NCI-H2196 treated with DMSO at 0.1 percent for 48 hours (cell line): Measurements from ENCODE around the gene SOX30.
"Not testable (repeated sequence)": the region's sequence is repeated elsewhere in the genome, so short reads cannot be mapped to it uniquely, and the experiment has no call there.

Experiments
- DNase-seq: peaks from one replicate; lab custom pipeline; 2025; ENCODE audit not compliant: unreplicated experiment; lab: John Stamatoyannopoulos, UW

Gene SOX30

GRCh38 chr5:157652377-157652692 is at the start of gene SOX30:
SOX30 (minus strand) TSS chr5:157652438; CDS start chr5:157652078, 360 bp downstream.
- no peak for DNase-seq

DNA sequence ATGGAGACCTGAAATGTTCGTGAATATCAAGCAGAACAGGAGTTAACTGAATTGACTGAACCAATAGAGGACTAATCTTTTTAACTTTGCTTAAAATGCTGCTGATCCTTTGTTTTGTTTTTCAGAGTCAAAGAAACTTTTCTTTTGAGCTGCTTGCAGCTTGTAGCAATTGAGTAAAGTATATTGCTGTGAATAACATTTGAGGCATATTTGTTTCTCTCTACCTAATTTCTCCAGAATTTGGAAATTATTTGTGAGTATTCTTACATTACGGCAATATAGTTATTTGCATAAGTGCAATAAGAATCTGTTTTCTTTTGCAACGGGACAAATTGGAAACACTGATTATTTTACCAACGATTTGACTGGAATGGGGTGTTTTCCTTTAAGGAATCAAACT is 46.4 kb upstream of the SOX30 start:
- DNase-seq = not testable (repeated sequence)

DNA sequence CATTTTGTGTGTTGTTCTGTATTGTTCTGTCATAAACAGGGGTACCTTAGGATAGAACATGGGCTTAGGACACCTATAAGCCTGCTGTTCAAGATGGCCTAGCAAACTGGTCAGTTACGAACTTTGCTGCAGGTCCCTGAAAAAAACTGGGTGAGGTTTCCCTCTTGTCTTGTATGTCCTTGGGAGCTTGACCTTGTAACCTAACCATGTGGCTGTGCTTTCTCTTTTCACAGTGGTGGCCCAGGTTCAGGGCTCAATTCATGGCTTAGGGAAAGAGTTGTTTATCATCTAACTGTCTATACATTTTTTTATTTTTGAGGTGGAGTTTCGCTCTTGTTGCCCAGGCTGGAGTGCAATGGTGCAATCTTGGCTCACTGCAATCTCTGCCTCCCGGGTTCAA is 43.9 kb upstream of the SOX30 start:
- DNase-seq = not testable (repeated sequence)

DNA sequence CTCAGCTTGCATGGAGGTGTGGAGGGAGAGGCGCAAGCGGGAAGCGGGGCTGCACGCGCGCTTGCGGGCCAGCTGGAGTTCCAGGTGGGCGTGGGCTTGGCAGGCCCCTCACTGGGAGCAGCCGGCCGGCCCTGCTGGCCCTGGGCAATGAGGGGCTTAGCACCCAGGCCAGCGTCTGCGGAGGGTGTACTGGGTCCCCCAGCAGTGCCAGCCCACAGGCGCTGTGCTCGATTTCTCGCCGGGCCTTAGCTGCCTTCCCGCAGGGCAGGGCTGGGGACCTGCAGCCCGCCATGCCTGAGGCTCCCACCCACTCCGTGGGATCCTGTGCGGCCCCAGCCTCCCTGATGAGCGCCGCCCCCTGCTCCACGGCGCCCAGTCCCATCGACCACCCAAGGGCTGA is 41.6 kb upstream of the SOX30 start:
- not testable (repeated sequence) for DNase-seq

DNA sequence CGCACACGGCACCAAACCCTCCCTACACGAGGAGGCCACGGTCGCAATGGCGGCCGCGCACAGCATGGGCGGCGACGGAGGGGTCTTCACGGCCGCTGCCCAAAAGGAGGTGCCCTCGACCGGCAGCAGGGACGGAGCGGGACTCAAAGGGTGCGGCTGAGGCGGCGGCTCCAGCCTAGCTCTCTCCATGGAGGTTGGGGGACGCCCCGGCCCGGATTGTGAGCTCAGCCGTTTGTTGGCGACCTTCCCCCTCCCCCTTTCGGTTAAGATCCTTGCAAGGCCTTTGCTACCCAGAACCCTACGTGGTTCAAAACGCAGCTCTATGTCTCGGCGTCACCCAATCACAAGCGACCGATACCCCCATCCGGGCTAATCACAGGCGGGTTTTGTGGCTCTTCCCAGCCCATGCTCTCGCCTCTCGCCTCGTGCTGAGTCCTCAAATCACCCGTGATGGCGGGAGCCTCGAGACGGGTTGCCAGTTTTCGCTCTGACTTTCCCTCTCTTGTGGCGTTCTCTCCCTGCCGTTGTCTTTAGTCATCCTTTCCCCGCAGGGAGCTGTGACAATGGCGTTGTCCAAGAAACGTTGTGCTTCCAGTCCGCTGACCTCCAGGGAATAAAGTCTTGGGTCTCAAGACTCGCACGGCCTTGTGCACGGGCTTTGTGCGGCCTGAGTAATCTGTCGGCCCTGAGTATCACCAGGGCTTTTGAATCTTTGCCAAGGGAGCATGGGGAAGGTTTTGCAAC is 38.6 kb upstream of the SOX30 start:
- no peak for DNase-seq

DNA sequence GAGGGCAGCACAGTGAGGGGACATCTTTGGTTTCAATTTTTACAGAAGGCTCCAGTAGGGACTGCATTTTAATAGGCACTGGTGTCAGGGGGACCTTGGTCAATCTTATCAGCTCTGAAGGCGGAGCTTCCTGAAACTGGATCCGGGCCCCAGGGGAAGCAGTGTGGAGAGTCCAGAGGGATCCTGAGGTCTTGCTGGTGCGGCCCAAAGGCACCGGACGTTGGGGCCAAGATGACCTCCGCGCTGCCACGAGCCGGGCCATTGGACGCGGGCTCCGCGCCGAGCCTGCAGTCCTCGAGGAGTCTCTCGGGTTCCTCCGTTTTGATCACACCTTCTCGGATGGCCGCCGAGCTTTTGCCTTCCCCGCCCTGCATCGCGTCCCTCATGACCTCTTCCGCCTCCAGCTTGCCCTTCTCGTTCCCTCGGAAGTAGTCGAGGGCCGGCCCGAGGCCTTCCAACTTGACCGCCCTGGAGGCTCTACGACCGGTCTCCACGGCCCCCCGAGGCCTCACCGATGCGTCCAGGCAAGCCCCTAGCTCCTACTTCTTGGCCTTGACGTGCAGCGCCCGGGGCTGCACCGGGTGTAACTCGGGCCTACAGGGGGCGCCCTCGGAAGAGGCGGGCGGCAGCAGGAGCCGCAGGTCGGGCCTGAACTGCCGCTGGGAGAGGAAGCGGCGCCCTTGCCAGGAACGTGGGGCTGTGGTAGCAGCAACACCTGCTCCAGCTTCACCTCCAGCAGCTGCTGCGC is 37.9 kb upstream of the SOX30 start:
- no peak for DNase-seq

- DNase-seq = no peak
Observed at GRCh38 chr5:157687198-157687554, 34.9 kb upstream of the SOX30 start.

DNA sequence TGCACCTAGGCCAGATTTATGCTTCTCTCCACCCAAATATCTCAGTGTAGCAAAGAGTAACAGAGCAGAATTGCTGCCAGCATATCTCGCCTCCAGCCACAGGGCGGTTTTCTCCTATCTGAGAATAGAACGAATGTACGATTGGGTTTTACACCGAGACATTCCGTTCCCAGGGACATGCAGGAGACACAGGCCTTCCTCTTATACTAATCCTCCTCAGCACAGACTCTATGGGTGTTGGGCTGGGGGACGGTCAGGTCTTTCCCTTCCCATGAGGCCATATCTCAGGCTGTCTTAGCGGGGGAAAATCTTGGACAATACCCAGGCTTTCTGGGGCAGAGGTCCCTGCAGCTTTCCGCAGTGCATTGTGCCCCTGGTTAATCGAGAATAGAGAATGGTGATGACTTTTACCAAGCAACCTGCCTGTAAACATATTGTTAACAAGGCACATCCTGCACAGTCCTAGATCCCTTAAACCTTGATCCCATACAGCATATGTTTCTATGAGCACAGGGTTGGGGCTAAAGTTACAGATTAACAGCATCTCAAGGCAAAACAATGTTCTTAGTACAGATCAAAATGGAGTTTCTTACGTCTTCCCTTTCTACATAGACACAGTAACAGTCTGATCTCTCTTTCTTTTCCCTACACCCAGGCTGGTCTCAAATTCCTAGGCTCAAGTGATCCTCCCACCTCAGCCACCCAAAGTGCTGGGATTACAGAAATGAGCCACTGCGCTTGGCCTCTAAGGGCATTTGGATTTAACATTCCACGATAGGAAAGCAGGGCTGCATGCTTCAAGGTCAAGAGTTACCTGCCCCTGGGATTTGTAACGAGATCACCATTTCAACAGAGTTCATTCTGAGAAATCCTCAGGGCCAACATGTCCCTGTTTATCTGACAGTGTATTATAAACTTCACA is 34.3 kb upstream of the SOX30 start:
- DNase-seq = not testable (repeated sequence)

DNA sequence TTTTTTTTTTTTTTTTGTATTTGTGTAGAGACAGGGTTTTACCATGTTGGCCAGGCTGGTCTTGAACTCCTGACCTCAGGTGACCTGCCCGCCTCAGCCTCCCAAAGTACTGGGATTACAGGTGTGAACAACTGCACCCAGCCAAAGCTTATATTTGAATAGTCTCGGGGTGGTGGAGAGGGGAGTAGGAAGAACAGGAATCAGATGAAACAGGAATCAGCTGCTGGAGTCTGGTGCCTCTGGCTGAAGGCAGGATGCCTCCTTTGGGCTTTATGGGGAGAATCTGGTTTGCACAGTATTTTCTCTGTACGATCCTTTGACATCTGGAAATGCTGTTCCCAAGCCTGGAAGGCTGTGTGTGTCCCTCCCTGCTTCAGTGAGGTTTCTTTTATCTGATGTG is 30.0 kb upstream of the SOX30 start:
- DNase-seq = no peak

DNA sequence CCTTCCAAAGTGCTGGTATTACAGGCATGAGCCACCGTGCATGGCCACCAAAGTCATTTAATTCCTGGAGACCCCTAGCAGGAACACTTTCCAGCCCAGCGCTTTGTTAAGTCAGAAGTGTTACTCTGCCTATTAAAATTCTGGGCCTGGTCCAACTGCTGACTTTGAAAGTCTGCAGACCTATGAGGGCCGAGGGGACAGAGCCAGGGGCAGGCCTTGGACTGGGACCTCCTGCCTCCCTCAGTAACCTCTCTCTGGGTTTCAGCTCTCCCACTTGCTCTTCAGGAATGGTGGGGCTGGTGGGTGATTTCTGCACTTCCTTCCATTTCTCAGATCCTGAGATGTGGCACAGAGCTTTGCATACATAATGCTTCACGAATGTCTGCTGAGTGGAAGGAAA is 28.8 kb upstream of the SOX30 start:
- DNase-seq = no peak

DNA sequence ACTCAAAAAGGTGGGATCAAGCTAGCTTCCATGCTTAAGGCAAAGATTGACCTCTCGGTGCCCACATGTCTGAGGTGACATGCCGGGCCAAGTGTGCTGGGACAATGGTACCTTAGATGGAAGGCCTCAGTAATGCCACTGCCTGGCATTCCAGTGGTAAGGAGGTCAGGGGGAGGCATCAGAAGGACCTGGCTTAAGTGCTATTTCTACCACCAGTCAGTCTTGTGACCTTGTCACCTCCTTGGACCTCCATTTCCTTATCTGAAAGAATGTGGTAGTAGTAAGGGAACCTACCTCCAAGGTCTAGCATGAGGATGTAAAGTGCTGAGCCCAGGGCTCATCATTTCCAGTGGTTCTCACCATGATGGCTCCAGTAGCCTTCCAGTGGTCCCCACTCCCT is 28.0 kb upstream of the SOX30 start:
- DNase-seq = no peak

DNA sequence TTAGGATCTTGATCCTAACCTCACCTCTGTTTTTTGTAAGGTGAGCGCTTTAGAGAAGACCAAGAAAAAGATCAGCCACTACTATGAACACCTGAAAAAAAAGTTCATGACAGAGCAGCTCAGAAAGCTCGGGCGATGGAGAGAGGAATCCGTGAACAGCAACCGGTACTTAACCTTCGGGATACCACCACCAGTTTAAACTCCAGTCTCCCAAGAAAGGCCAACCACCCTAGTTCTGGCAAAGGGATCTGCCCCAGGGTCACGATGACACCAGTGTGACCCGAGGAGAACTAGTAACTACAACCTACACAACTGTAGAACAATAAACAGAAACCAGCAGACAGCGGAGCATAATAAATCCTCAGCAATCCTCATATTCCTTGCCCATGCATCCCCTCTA is 27.6 kb upstream of the SOX30 start:
- no peak for DNase-seq

DNA sequence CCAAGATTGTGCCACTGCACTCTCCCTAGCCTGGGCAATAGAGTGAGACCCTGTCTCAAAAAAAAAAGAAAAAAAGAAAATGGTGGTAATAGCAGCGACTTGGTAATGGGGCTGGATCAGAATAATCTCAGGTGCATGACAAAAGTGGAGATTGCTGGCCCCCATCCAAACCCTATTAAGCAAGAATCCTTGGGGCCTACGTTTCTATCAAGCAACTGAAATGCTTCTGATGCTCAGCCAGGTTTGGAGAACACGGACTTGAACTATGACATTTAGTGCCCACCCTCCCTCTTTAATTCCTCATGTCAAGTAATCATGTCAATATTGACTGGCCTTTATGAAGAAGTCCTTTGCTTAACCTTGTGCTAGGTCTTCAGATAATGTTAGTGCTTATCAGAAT is 25.7 kb upstream of the SOX30 start:
- no peak for DNase-seq

DNA sequence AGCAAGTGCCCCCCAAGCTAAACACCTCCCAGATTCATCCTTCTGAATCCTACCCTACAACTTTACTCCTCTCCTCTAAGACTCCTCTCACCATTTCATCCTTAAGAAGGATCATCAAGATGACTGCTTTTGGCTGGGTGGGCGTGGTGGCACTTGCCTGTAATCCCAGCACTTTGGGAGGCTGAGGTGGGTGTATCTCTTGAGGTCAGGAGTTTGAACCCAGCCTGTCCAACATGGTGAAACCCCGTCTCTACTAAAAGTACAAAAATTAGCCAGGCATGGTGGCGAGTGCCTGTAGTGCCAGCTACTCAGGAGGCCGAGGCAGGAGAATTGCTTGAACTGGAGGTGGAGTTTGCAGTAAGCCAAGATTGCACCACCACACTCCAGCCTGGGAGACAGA is 22.1 kb upstream of the SOX30 start:
- not testable (repeated sequence) for DNase-seq

GRCh38 chr5:157672976-157673375 is 20.7 kb upstream of the SOX30 start:
- no peak for DNase-seq

GRCh38 chr5:157671592-157672330 is 19.5 kb upstream of the SOX30 start:
- DNase-seq = no peak

GRCh38 chr5:157670662-157671591 is 18.7 kb upstream of the SOX30 start, which contains the start of gene C5orf52:
C5orf52 (plus strand) TSS chr5:157671533; CDS start chr5:157671615, 82 bp downstream.
- no peak for DNase-seq

GRCh38 chr5:157669701-157670097 is 17.5 kb upstream of the SOX30 start:
- DNase-seq = no peak

GRCh38 chr5:157668356-157668755 is 16.1 kb upstream of the SOX30 start:
- no peak for DNase-seq
